Body of pancreas (tissue), 4 donors: Measurements from ENCODE around the gene ARSJ. TPM values are rescaled to one million over a fixed set of nuclear protein-coding genes. Genes with fewer than 3 reads are reported as not detected.
"Not testable (repeated sequence)": the region's sequence is repeated elsewhere in the genome, so short reads cannot be mapped to it uniquely, and the experiment has no call there.

ENCODE experiments used
- ATAC-seq: fragments of 150-250 bp; one replicate; pipeline ENCODE4 v1.9.1; 2016
- DNase-seq, 4 donors: peaks; one replicate each; pipeline ENCODE4 v3.0.0-alpha.2; 2019
- H3K27ac ChIP-seq, 4 donors: fragments of 200-600 bp; sonication (generic); 1 replicate in 3 of 4; 2 replicates in 1 of 4; pipeline versions ENCODE4 v1.5.1 to v1.6.1; 2016 to 2019; ENCODE audit warnings: mild to moderate bottlenecking in 1 of 4, mixed read lengths in 1 of 4, moderate library complexity in 1 of 4
- H3K27me3 ChIP-seq, 2 donors: fragments of 200-600 bp; sonication (generic); one replicate each; pipeline ENCODE4 v1.6.0; 2016; ENCODE audit warnings: mild to moderate bottlenecking in 1 of 2
- H3K36me3 ChIP-seq, 2 donors: fragments of 200-600 bp; sonication (generic); replicated peaks in 1 of 2; 2 replicates each; pipeline ENCODE4 v1.5.1; 2016; ENCODE audit warnings: low read depth in 2 of 2; ENCODE audit not compliant: insufficient read depth in 1 of 2
- H3K4me1 ChIP-seq: fragments of 200-600 bp; sonication (generic); one replicate; pipeline ENCODE4 v1.6.0; 2016
- H3K4me3 ChIP-seq, 2 donors: fragments of 200-600 bp; sonication (generic); 1 replicate in 1 of 2; 2 replicates in 1 of 2; pipeline ENCODE4 v1.5.1; 2016 to 2019
- H3K9me3 ChIP-seq, 3 donors: fragments of 200-600 bp; sonication (generic); 1 replicate in 2 of 3; 2 replicates in 1 of 3; pipeline ENCODE4 v1.5.1; 2016
- POLR2A ChIP-seq, 3 donors: fragments of 450-650 bp; IDR thresholded peaks; one replicate each; pipeline ENCODE4 v1.6.1; 2016; ENCODE audit warnings: antibody characterized with exemption in 3 of 3, mild to moderate bottlenecking in 2 of 3
- WGBS, 2 donors: methylation state at CpG; one replicate each; pipeline ENCODE4 v1.1.5; 2017; 5-methylcytosine and 5-hydroxymethylcytosine counted together
- intact Hi-C: fragments of 100-400 bp; cut with DNase I; formaldehyde crosslinking; loops from one replicate; pipeline ENCODE4 v1.15.1; 2023
- total RNA-seq, 2 donors: library from RNA; depleted of rRNA; stranded (reverse); fragments of >200 nt; gene quantifications; one replicate each; pipeline ENCODE4 v1.1.0, GENCODE V29; 2016
- TF ChIP-seq, protein P1 (sequence below), 7 experiments: fragments of 450-650 bp in 4 of 7; fragments of 200-600 bp in 3 of 7; sonication (generic) in 3 of 7; IDR thresholded peaks; one replicate each; pipeline ENCODE4 v1.5.1; 2016 to 2019; ENCODE audit warnings: antibody characterized with exemption in 7 of 7

ARSJ gene
- total RNA-seq, 2 donors from 2014 or later, result 3.4 to 3.6 TPM

DNA sequence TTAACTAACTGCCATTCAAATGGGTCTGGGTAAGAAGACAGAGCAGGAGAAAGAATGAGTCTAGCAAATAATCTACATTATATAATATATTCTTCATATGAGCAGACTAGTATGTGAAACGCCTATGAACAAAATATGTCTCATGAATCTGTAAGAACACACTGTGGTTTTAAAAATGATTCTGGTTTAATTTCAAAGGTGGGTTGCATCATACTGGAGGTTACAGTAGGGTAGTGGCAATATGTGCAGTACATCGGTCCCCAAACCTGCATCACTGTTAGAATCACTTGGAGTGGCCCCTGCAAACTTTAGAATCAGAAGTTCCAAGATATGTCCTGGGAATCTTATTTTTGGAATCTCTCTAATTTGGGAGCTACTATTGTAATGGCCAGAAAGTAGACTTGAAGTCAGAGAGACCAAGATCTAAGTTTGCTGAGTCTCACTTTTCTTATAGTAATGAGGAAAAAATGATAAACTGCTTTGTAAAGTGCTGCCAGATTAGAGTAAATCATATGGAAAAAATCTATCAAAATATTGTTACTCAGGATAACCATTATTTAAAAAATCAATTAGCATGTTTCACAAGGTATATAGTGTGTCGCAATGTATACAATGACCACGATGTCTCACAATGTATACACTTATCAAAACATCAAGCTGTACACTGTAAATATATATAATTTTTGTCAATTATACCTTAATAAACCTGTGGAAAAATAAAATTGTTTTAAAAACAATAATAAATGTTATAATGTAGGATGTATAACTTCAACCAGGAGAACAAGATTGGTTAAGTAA lies 37.9 kb upstream of the ARSJ start:
- ATAC-seq (no peak), DNase-seq (no peak)
- intact Hi-C loops, result no loop called here
- no peak for TF ChIP-seq POLR2A (IDR thresholded peaks at IDR 0.05)
- TF ChIP-seq, protein P1, sequence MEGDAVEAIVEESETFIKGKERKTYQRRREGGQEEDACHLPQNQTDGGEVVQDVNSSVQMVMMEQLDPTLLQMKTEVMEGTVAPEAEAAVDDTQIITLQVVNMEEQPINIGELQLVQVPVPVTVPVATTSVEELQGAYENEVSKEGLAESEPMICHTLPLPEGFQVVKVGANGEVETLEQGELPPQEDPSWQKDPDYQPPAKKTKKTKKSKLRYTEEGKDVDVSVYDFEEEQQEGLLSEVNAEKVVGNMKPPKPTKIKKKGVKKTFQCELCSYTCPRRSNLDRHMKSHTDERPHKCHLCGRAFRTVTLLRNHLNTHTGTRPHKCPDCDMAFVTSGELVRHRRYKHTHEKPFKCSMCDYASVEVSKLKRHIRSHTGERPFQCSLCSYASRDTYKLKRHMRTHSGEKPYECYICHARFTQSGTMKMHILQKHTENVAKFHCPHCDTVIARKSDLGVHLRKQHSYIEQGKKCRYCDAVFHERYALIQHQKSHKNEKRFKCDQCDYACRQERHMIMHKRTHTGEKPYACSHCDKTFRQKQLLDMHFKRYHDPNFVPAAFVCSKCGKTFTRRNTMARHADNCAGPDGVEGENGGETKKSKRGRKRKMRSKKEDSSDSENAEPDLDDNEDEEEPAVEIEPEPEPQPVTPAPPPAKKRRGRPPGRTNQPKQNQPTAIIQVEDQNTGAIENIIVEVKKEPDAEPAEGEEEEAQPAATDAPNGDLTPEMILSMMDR (IDR thresholded peaks at IDR 0.05), result no peak
- WGBS, 2 donors, result 86 to 88% methylated on average over 4 of the region's 4 CpGs
- Histone ChIP-seq H3K4me3 (no peak overlapping the region), H3K27ac (no peak overlapping the region), H3K4me1 (no peaks in the 10 kb centered on the region), H3K9me3 (no peaks in the 10 kb centered on the region), H3K27me3 (no peaks in the 10 kb centered on the region), H3K36me3 (no peaks in the 10 kb centered on the region)

GRCh38 chr4:114015444-114015899 lies 36.0 kb upstream of the ARSJ start:
- Histone ChIP-seq H3K27ac (no peak overlapping the region), H3K4me1 (no peaks in the 10 kb centered on the region), H3K9me3 (no peaks in the 10 kb centered on the region), H3K4me3 (no peak overlapping the region), H3K36me3 (no peaks in the 10 kb centered on the region), H3K27me3 (no peaks in the 10 kb centered on the region)
- no peak for TF ChIP-seq POLR2A (IDR thresholded peaks at IDR 0.05)
- TF ChIP-seq, protein P1 (IDR thresholded peaks at IDR 0.05), result no peak
- DNase-seq (no peak), ATAC-seq (no peak)
- intact Hi-C loops, result no loop called here
- 40 to 46% methylated on average over 1 of the region's 1 CpG for WGBS, 2 donors

DNA sequence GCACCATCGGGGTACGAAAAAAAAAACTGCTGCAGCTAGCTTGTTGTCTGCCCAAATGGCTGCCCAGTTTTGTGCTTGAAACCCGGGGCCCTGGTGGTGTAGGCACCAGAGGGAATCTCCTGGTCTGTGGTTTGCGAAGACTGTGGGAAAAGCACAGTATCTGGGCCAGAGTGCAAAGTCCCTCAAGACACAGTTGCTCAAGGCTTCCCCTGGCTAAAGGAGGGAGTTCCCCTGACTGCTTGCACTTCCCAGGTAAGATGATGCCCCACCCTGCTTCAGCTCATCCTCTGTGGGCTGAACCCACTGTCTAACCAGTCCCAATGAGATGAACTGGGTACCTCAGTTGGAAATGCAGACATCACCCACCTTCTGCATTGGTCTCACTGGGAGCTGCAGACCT lies 33.8 kb upstream of the ARSJ start:
- DNase-seq, H3K36me3 ChIP-seq, H3K27me3 ChIP-seq, H3K4me3 ChIP-seq, H3K27ac ChIP-seq, H3K9me3 ChIP-seq, intact Hi-C loops, ATAC-seq, H3K4me1 ChIP-seq: not testable (repeated sequence)
- WGBS, 2 donors, result 60 to 84% methylated on average over 3 to 4 of the region's 4 CpGs

GRCh38 chr4:114012749-114013148 lies 33.3 kb upstream of the ARSJ start:
- no peak for TF ChIP-seq POLR2A (IDR thresholded peaks at IDR 0.05)
- TF ChIP-seq, protein P1 (IDR thresholded peaks at IDR 0.05), result no peak
- no peak overlapping the region for H3K27ac ChIP-seq
- 60 to 70% methylated on average over 8 of the region's 8 CpGs for WGBS, 2 donors

GRCh38 chr4:114005569-114006442 lies 26.4 kb upstream of the ARSJ start:
- Histone ChIP-seq H3K27me3 (no peaks in the 10 kb centered on the region), H3K4me3 (no peak overlapping the region), H3K27ac (no peak overlapping the region), H3K4me1 (peaks cover 7% of the 10 kb centered on the region), H3K9me3 (no peaks in the 10 kb centered on the region), H3K36me3 (no peaks in the 10 kb centered on the region)
- TF ChIP-seq, protein P1 (IDR thresholded peaks at IDR 0.05), result no peak
- no peak for DNase-seq
- ATAC-seq, result no peak
- 64 to 76% methylated on average over 4 of the region's 4 CpGs for WGBS, 2 donors
- intact Hi-C loops, result no loop called here

More at GRCh38 chr4:114012749-114013148, 33.3 kb upstream of the ARSJ start:
- DNase-seq (no peak), ATAC-seq (no peak)
- no peaks in the 10 kb centered on the region for H3K9me3 ChIP-seq
- intact Hi-C loops, result no loop called here
- H3K4me3 ChIP-seq, result no peak overlapping the region
- H3K36me3 ChIP-seq, result no peaks in the 10 kb centered on the region
- H3K4me1 ChIP-seq, result no peaks in the 10 kb centered on the region
- no peaks in the 10 kb centered on the region for H3K27me3 ChIP-seq

DNA sequence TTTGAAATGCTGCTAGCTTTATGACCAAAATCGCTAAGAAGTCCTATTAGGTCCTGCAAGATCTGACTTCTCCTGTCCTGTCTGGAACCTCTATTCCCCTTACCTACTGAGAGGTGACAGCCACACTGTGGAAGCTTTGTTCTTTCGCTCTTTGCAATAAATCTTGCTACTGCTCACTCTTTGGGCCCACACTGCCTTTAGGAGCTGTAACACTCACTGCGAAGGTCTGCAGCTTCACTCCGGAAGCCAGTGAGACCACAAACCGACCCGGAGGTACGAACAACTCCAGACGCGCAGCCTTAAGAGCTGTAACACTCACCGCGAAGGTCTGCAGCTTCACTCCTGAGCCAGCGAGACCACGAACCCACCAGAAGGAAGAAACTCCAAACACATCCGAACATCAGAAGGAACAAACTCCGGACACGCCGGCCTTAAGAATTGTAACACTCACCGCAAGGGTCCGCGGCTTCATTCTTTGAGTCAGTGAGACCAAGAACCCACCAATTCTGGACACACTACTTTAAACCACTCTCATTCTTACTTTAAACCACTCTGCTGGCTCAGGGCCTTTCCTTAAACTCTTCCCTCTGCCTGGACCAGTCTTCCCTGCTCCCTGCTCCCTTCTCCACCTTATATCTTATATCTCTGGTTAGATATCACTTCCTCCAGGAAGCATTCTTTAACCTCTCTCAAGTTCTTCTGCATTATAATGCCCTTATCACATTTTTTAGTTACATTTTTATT lies 25.2 kb upstream of the ARSJ start:
- H3K4me3 ChIP-seq, intact Hi-C loops, ATAC-seq, H3K9me3 ChIP-seq, H3K27me3 ChIP-seq, H3K36me3 ChIP-seq, H3K27ac ChIP-seq, H3K4me1 ChIP-seq, DNase-seq: not testable (repeated sequence)
- WGBS, 2 donors, result 83 to 84% methylated on average over 19 to 20 of the region's 20 CpGs
